Right lobe of liver (tissue), 4 donors: ENCODE results near the gene ASB4.

Experiments used
- CTCF ChIP-seq, 4 donors: fragments of 200-600 bp in 3 of 4; fragments of 450-650 bp in 1 of 4; IDR thresholded peaks; one replicate each; pipeline versions ENCODE4 v1.5.1 to v1.8.0; 2016 to 2022; ENCODE audit warnings: antibody characterized with exemption in 4 of 4, mild to moderate bottlenecking in 2 of 4
- POLR2A ChIP-seq: fragments of 450-650 bp; IDR thresholded peaks from one replicate; pipeline ENCODE4 v1.6.1; 2017; ENCODE audit warnings: antibody characterized with exemption, mild to moderate bottlenecking
- donor health status: DM: no; HTN: no; CAD: no.
- donor health status: DM: no; HTN: no; CAD: no.
- donor health status: DM: no; HTN: yes; CAD: no.

GRCh38 chr7:95508780-95509179, 23.0 kb downstream of the ASB4 start:
- TF ChIP-seq CTCF (IDR thresholded peaks at IDR 0.05) (no peak), POLR2A (no peak)
